Loucy (cell line): ENCODE measurements around the gene ADORA1.

Experiments
- CTCF ChIP-seq: fragments of 200-600 bp; sonication (generic); conservative IDR thresholded peaks from 2 replicates; pipeline ENCODE4 v1.5.1; 2014; ENCODE audit warnings: mild to moderate bottlenecking, antibody characterized with exemption, low read length
- EZH2phosphoT487 ChIP-seq: fragments of 200-600 bp; IDR thresholded peaks from 2 replicates; pipeline ENCODE4 v1.6.1; 2018; ENCODE audit warnings: antibody characterized with exemption, mild to moderate bottlenecking, moderate library complexity, borderline replicate concordance

GRCh38 chr1:203128431-203128715, 847 bp downstream of the ADORA1 start:
- TF ChIP-seq CTCF (no peak), EZH2phosphoT487 (no peak)
